Karpas-422 (cell line): ENCODE results near the gene ADAMTS17. TPM values are rescaled to one million over a fixed set of nuclear protein-coding genes. Genes with fewer than 3 reads are reported as not detected.

Experiments
- DNase-seq: peaks from one replicate; pipeline ENCODE4 v3.0.0-alpha.2; 2015
- H2AFZ ChIP-seq: fragments of 200-600 bp; sonication (generic); 2 replicates; pipeline ENCODE4 v1.6.1; 2014; ENCODE audit warnings: antibody characterized with exemption, low read length, mixed read lengths
- H3K27ac ChIP-seq: fragments of 200-600 bp; sonication (generic); 2 replicates; pipeline ENCODE4 v1.5.1; 2014; ENCODE audit warnings: mild to moderate bottlenecking, low read length, moderate library complexity
- H3K27me3 ChIP-seq: fragments of 200-600 bp; sonication (generic); 2 replicates; pipeline ENCODE4 v1.6.1; 2014; ENCODE audit warnings: low read length, mixed read lengths
- H3K36me3 ChIP-seq: fragments of 200-600 bp; sonication (generic); 2 replicates; pipeline ENCODE4 v1.6.1; 2014; ENCODE audit warnings: low read length, mixed read lengths; ENCODE audit not compliant: insufficient read depth
- H3K4me1 ChIP-seq: fragments of 200-600 bp; sonication (generic); 2 replicates; pipeline ENCODE4 v1.6.1; 2014; ENCODE audit warnings: mild to moderate bottlenecking, low read length, mixed read lengths
- H3K4me2 ChIP-seq: fragments of 200-600 bp; sonication (generic); 2 replicates; pipeline ENCODE4 v1.6.1; 2014; ENCODE audit warnings: low read length, low read depth, mild to moderate bottlenecking; ENCODE audit not compliant: poor library complexity, severe bottlenecking
- H3K4me3 ChIP-seq: fragments of 200-600 bp; sonication (generic); 2 replicates; pipeline ENCODE4 v1.5.1; 2014; ENCODE audit warnings: mild to moderate bottlenecking, antibody characterized with exemption, low read length, mixed read lengths
- H3K79me2 ChIP-seq: fragments of 200-600 bp; sonication (generic); 2 replicates; pipeline ENCODE4 v1.6.1; 2014; ENCODE audit warnings: mild to moderate bottlenecking, low read length, mixed read lengths
- H3K9ac ChIP-seq: fragments of 200-600 bp; sonication (generic); 2 replicates; pipeline ENCODE4 v1.6.0; 2014; ENCODE audit warnings: low read length
- H3K9me2 ChIP-seq: fragments of 200-600 bp; sonication (generic), shearing (Covaris generic); replicated peaks from 2 replicates; pipeline ENCODE4 v1.6.0; 2014; ENCODE audit warnings: mild to moderate bottlenecking, low read length, moderate library complexity; ENCODE audit not compliant: insufficient read depth
- H3K9me3 ChIP-seq: fragments of 300-700, 200-600 bp; sonication (generic); 2 replicates; pipeline ENCODE4 v1.6.1; 2014; ENCODE audit warnings: low read length, mixed read lengths
- H4K20me1 ChIP-seq: fragments of 200-600 bp; sonication (generic); 2 replicates; pipeline ENCODE4 v1.6.1; 2014; ENCODE audit warnings: mild to moderate bottlenecking, antibody characterized with exemption, low read length, low read depth; ENCODE audit not compliant: insufficient read depth
- total RNA-seq: library from RNA; depleted of rRNA; stranded (reverse); fragments of >200 nt; shearing (Covaris generic); gene quantifications from 2 replicates; pipeline ENCODE4 v1.2.3, GENCODE V29; 2014; ENCODE audit warnings: low replicate concordance

Gene ADAMTS17
- total RNA-seq, 1 experiment from 2014 or later = not detected

GRCh38 chr15:100256101-100256969, 85.4 kb downstream of the ADAMTS17 start:
- H4K20me1 ChIP-seq = no peaks in the 10 kb centered on the region
- DNase-seq = no peak

GRCh38 chr15:100255644-100256043, 86.1 kb downstream of the ADAMTS17 start:
- no peaks in the 10 kb centered on the region for H3K9me2 ChIP-seq
- H3K27ac ChIP-seq = no peak overlapping the region
- no peaks in the 10 kb centered on the region for H3K9me3 ChIP-seq
- H4K20me1 ChIP-seq = no peaks in the 10 kb centered on the region
- no peaks in the 10 kb centered on the region for H3K79me2 ChIP-seq
- H3K27me3 ChIP-seq = no peaks in the 10 kb centered on the region
- H3K4me1 ChIP-seq = no peaks in the 10 kb centered on the region
- no peak overlapping the region for H3K4me2 ChIP-seq
- no peaks in the 10 kb centered on the region for H3K36me3 ChIP-seq
- no peak overlapping the region for H3K9ac ChIP-seq
- no peak overlapping the region for H3K4me3 ChIP-seq
- no peak overlapping the region for H2AFZ ChIP-seq
- no peak for DNase-seq

More at GRCh38 chr15:100256101-100256969, 85.4 kb downstream of the ADAMTS17 start:
- Histone ChIP-seq H3K27ac (no peak overlapping the region), H3K79me2 (no peaks in the 10 kb centered on the region), H3K9me2 (no peaks in the 10 kb centered on the region), H3K9me3 (no peaks in the 10 kb centered on the region), H3K4me2 (no peak overlapping the region), H3K36me3 (no peaks in the 10 kb centered on the region), H2AFZ (no peak overlapping the region), H3K4me3 (no peak overlapping the region), H3K9ac (no peak overlapping the region), H3K4me1 (no peaks in the 10 kb centered on the region), H3K27me3 (no peaks in the 10 kb centered on the region)

- no peak for DNase-seq
- no peaks in the 10 kb centered on the region for H3K36me3 ChIP-seq
- H3K9me3 ChIP-seq = no peaks in the 10 kb centered on the region
Measured at GRCh38 chr15:100254691-100255090, 87.1 kb downstream of the ADAMTS17 start.

GRCh38 chr15:100254285-100254684, 87.5 kb downstream of the ADAMTS17 start:
- no peaks in the 10 kb centered on the region for H3K9me3 ChIP-seq
- H3K9ac ChIP-seq = no peak overlapping the region
- H3K9me2 ChIP-seq = no peaks in the 10 kb centered on the region
- DNase-seq = no peak
- no peaks in the 10 kb centered on the region for H4K20me1 ChIP-seq
- no peak overlapping the region for H3K27ac ChIP-seq
- H3K4me1 ChIP-seq = no peaks in the 10 kb centered on the region
- H3K36me3 ChIP-seq = no peaks in the 10 kb centered on the region
- H3K4me3 ChIP-seq = no peak overlapping the region
- H2AFZ ChIP-seq = no peak overlapping the region
- no peaks in the 10 kb centered on the region for H3K79me2 ChIP-seq
- H3K27me3 ChIP-seq = no peaks in the 10 kb centered on the region
- H3K4me2 ChIP-seq = no peak overlapping the region

More at GRCh38 chr15:100254691-100255090, 87.1 kb downstream of the ADAMTS17 start:
- no peak overlapping the region for H3K9ac ChIP-seq
- no peaks in the 10 kb centered on the region for H3K79me2 ChIP-seq
- H3K27ac ChIP-seq = no peak overlapping the region
- no peak overlapping the region for H3K4me3 ChIP-seq
- no peaks in the 10 kb centered on the region for H4K20me1 ChIP-seq
- H3K4me1 ChIP-seq = no peaks in the 10 kb centered on the region
- H3K9me2 ChIP-seq = no peaks in the 10 kb centered on the region
- no peak overlapping the region for H2AFZ ChIP-seq
- H3K4me2 ChIP-seq = no peak overlapping the region
- no peaks in the 10 kb centered on the region for H3K27me3 ChIP-seq

GRCh38 chr15:100253640-100254039, 88.1 kb downstream of the ADAMTS17 start:
- H3K4me2 ChIP-seq = no peak overlapping the region
- H3K4me1 ChIP-seq = no peaks in the 10 kb centered on the region
- no peaks in the 10 kb centered on the region for H4K20me1 ChIP-seq
- no peaks in the 10 kb centered on the region for H3K36me3 ChIP-seq
- no peaks in the 10 kb centered on the region for H3K9me2 ChIP-seq
- no peak for DNase-seq
- no peaks in the 10 kb centered on the region for H3K27me3 ChIP-seq
- no peaks in the 10 kb centered on the region for H3K79me2 ChIP-seq
- no peak overlapping the region for H3K9ac ChIP-seq
- no peak overlapping the region for H3K4me3 ChIP-seq
- H3K27ac ChIP-seq = no peak overlapping the region
- no peak overlapping the region for H2AFZ ChIP-seq
- H3K9me3 ChIP-seq = no peaks in the 10 kb centered on the region

GRCh38 chr15:100252779-100253417, 88.9 kb downstream of the ADAMTS17 start:
- Histone ChIP-seq H3K79me2 (no peaks in the 10 kb centered on the region), H3K4me1 (no peaks in the 10 kb centered on the region), H3K9me2 (no peaks in the 10 kb centered on the region), H2AFZ (no peak overlapping the region), H4K20me1 (no peaks in the 10 kb centered on the region), H3K4me2 (no peak overlapping the region), H3K4me3 (no peak overlapping the region), H3K9ac (no peak overlapping the region), H3K9me3 (no peaks in the 10 kb centered on the region), H3K27me3 (no peaks in the 10 kb centered on the region), H3K27ac (no peak overlapping the region), H3K36me3 (no peaks in the 10 kb centered on the region)
- DNase-seq = no peak

GRCh38 chr15:100252359-100252758, 89.4 kb downstream of the ADAMTS17 start:
- Histone ChIP-seq H3K9me3 (no peaks in the 10 kb centered on the region), H3K79me2 (no peaks in the 10 kb centered on the region), H2AFZ (no peak overlapping the region), H3K4me1 (no peaks in the 10 kb centered on the region), H4K20me1 (no peaks in the 10 kb centered on the region), H3K4me3 (no peak overlapping the region), H3K27ac (no peak overlapping the region), H3K36me3 (no peaks in the 10 kb centered on the region), H3K9me2 (no peaks in the 10 kb centered on the region), H3K9ac (no peak overlapping the region), H3K4me2 (no peak overlapping the region), H3K27me3 (no peaks in the 10 kb centered on the region)
- DNase-seq = no peak

GRCh38 chr15:100250176-100250800, 91.5 kb downstream of the ADAMTS17 start:
- H4K20me1 ChIP-seq = no peaks in the 10 kb centered on the region
- H3K9me2 ChIP-seq = no peaks in the 10 kb centered on the region
- H3K36me3 ChIP-seq = no peaks in the 10 kb centered on the region
- H2AFZ ChIP-seq = no peak overlapping the region
- no peak overlapping the region for H3K9ac ChIP-seq
- DNase-seq = no peak
- no peak overlapping the region for H3K4me3 ChIP-seq
- no peaks in the 10 kb centered on the region for H3K27me3 ChIP-seq
- no peaks in the 10 kb centered on the region for H3K4me1 ChIP-seq
- H3K79me2 ChIP-seq = no peaks in the 10 kb centered on the region
- no peaks in the 10 kb centered on the region for H3K9me3 ChIP-seq
- H3K4me2 ChIP-seq = no peak overlapping the region
- H3K27ac ChIP-seq = no peak overlapping the region
